Esophagus muscularis mucosa (tissue), 4 donors: ENCODE measurements around the gene RERE. TPM values are rescaled to one million over a fixed set of nuclear protein-coding genes. Genes with fewer than 3 reads are reported as not detected.

Experiments used
- DNase-seq: peaks from one replicate; pipeline ENCODE4 v3.0.0-alpha.2; 2017; ENCODE audit errors: extremely low spot score
- H3K27ac ChIP-seq, 4 donors: fragments of 200-600 bp; sonication (generic); replicated peaks in 1 of 4; 1 replicate in 3 of 4; 2 replicates in 1 of 4; pipeline ENCODE4 v1.5.1; 2016 to 2019; ENCODE audit warnings: mild to moderate bottlenecking in 1 of 4
- H3K27me3 ChIP-seq, 4 donors: fragments of 200-600 bp; sonication (generic); one replicate each; pipeline versions ENCODE4 v1.5.1 to v1.6.0; 2016 to 2019
- H3K36me3 ChIP-seq, 4 donors: fragments of 200-600 bp; sonication (generic); one replicate each; pipeline ENCODE4 v1.5.1; 2016 to 2019
- H3K4me1 ChIP-seq, 4 donors: fragments of 200-600 bp; sonication (generic); one replicate each; pipeline ENCODE4 v1.5.1; 2016 to 2019
- H3K4me3 ChIP-seq, 4 donors: fragments of 200-600 bp; sonication (generic); 1 replicate in 2 of 4; 2 replicates in 2 of 4; pipeline ENCODE4 v1.5.1; 2016 to 2019; ENCODE audit warnings: mild to moderate bottlenecking in 4 of 4, moderate library complexity in 1 of 4
- H3K9me3 ChIP-seq, 4 donors: fragments of 200-600 bp; sonication (generic); 1 replicate in 3 of 4; 2 replicates in 1 of 4; pipeline ENCODE4 v1.5.1; 2016 to 2019
- EP300 ChIP-seq: sonication (generic); formaldehyde crosslinking; IDR thresholded peaks from one replicate; pipeline ENCODE4 v1.6.1; 2017; ENCODE audit warnings: antibody characterized with exemption
- POLR2A ChIP-seq: fragments of 450-650 bp; IDR thresholded peaks from one replicate; pipeline ENCODE4 v1.6.1; 2017; ENCODE audit warnings: antibody characterized with exemption, moderate library complexity, mild to moderate bottlenecking, low read depth
- POLR2AphosphoS5 ChIP-seq, 2 donors: sonication (generic); formaldehyde crosslinking; IDR thresholded peaks; one replicate each; pipeline ENCODE4 v1.6.1; 2017; ENCODE audit warnings: antibody characterized with exemption in 2 of 2
- WGBS: methylation state at CpG from one replicate; pipeline ENCODE4 v1.1.5; 2018; 5-methylcytosine and 5-hydroxymethylcytosine counted together
- intact Hi-C: fragments of 100-400 bp; cut with DNase I; formaldehyde crosslinking; loops from one replicate; pipeline ENCODE4 v1.15.1; 2023
- total RNA-seq, 4 donors: library from RNA; depleted of rRNA; stranded (reverse); fragments of >200 nt; gene quantifications; one replicate each; pipeline versions ENCODE4 v1.1.0 to v1.2.1, GENCODE V29; 2016
- TF ChIP-seq, protein P1 (sequence below), 3 experiments: fragments of 200-600 bp in 2 of 3; fragments of 450-650 bp in 1 of 3; sonication (generic) in 2 of 3; IDR thresholded peaks; one replicate each; pipeline ENCODE4 v1.5.1; 2017 to 2019; ENCODE audit warnings: antibody characterized with exemption in 3 of 3, mild to moderate bottlenecking in 2 of 3, moderate library complexity in 1 of 3

Gene RERE
- total RNA-seq, 4 donors from 2014 or later, result 133 to 212 (median 168) TPM

DNA sequence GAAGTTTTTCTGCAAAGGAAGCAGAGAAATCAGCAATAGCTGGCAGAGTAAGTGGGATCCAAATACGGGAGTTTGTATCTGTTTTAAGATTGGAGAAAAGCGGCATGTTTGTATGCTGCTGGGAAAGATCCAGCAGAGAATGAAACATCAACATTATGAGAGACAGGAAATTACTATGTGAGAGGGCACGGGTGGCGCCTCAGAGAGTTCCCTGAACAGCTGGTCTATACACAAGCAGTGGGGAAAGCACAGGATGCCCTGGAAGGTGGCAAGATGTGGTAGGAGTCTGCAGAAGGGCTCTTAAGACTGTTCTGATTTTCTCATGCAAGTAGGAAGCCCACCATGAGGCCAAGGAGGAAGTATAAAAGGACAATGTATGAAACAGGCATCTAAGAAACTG, 130.4 kb downstream of the RERE start:
- 10% methylated on average over 4 of the region's 4 CpGs for WGBS
- intact Hi-C loops, result no loop called here
- Histone ChIP-seq H3K36me3 (no peaks in the 10 kb centered on the region), H3K27me3 (no peaks in the 10 kb centered on the region), H3K9me3 (no peaks in the 10 kb centered on the region), H3K27ac (peak overlapping the region; percentile 53 to 67 (median 61)), H3K4me3 (peak overlapping the region in 1 of 4 donors; percentile 13), H3K4me1 (peaks cover 12 to 62% (median 45%) of the 10 kb centered on the region in 4 donors)
- DNase-seq, result no peak
- TF ChIP-seq POLR2A (no peak), POLR2AphosphoS5 (IDR thresholded peaks at IDR 0.05) (no peak), EP300 (no peak)
- TF ChIP-seq, protein P1, sequence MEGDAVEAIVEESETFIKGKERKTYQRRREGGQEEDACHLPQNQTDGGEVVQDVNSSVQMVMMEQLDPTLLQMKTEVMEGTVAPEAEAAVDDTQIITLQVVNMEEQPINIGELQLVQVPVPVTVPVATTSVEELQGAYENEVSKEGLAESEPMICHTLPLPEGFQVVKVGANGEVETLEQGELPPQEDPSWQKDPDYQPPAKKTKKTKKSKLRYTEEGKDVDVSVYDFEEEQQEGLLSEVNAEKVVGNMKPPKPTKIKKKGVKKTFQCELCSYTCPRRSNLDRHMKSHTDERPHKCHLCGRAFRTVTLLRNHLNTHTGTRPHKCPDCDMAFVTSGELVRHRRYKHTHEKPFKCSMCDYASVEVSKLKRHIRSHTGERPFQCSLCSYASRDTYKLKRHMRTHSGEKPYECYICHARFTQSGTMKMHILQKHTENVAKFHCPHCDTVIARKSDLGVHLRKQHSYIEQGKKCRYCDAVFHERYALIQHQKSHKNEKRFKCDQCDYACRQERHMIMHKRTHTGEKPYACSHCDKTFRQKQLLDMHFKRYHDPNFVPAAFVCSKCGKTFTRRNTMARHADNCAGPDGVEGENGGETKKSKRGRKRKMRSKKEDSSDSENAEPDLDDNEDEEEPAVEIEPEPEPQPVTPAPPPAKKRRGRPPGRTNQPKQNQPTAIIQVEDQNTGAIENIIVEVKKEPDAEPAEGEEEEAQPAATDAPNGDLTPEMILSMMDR (IDR thresholded peaks at IDR 0.05), result no peak

GRCh38 chr1:8685463-8685862, 132.0 kb downstream of the RERE start:
- Histone ChIP-seq H3K9me3 (no peaks in the 10 kb centered on the region), H3K36me3 (no peaks in the 10 kb centered on the region), H3K27ac (no peak overlapping the region), H3K4me3 (no peak overlapping the region), H3K27me3 (no peaks in the 10 kb centered on the region), H3K4me1 (peaks cover 18 to 71% (median 51%) of the 10 kb centered on the region in 4 donors)
- DNase-seq, result no peak
- 90% methylated on average over 8 of the region's 8 CpGs for WGBS
- TF ChIP-seq POLR2A (no peak), EP300 (no peak), POLR2AphosphoS5 (IDR thresholded peaks at IDR 0.05) (no peak)
- TF ChIP-seq, protein P1 (IDR thresholded peaks at IDR 0.05), result no peak
- intact Hi-C loops, result no loop called here

DNA sequence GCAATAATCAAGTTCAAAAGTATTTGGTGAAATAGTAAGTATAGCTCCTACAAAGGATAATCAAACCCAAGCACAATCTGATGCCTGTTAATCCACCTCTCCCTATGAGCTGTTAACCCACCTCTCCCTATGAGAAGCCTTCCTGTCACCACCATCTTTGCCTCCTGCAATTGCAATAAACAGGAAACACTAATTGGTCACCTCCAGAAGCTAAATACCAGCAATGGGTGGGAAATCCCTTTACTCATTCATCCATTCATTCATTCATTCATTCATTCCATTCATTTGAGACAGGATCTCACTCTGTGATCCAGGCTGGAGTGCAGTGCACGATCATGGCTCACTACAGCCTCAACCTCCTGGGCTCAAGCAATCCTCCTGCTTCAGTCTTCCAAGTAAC, 132.8 kb downstream of the RERE start:
- DNase-seq, result no peak
- H3K36me3 ChIP-seq, result no peaks in the 10 kb centered on the region
- H3K9me3 ChIP-seq, result no peaks in the 10 kb centered on the region
- WGBS, result 86% methylated on average over 1 of the region's 1 CpG
- H3K27ac ChIP-seq, result no peak overlapping the region
- H3K27me3 ChIP-seq, result no peaks in the 10 kb centered on the region
- H3K4me1 ChIP-seq, result peaks cover 24 to 80% (median 58%) of the 10 kb centered on the region in 4 donors
- no peak overlapping the region for H3K4me3 ChIP-seq
- TF ChIP-seq, protein P1 (IDR thresholded peaks at IDR 0.05), result no peak
- TF ChIP-seq EP300, result no peak
- TF ChIP-seq POLR2AphosphoS5 (IDR thresholded peaks at IDR 0.05), result no peak
- TF ChIP-seq POLR2A, result no peak
- intact Hi-C loops, result no loop called here

GRCh38 chr1:8682573-8682972, 134.9 kb downstream of the RERE start:
- no peaks in the 10 kb centered on the region for H3K9me3 ChIP-seq
- 88% methylated on average over 4 of the region's 4 CpGs for WGBS
- DNase-seq, result no peak
- H3K27ac ChIP-seq, result no peak overlapping the region
- no peak overlapping the region for H3K4me3 ChIP-seq
- no peaks in the 10 kb centered on the region for H3K36me3 ChIP-seq
- TF ChIP-seq POLR2A (no peak), EP300 (no peak), POLR2AphosphoS5 (IDR thresholded peaks at IDR 0.05) (no peak)
- TF ChIP-seq, protein P1 (IDR thresholded peaks at IDR 0.05), result no peak
- no peaks in the 10 kb centered on the region for H3K27me3 ChIP-seq
- H3K4me1 ChIP-seq, result peaks cover 30 to 70% (median 56%) of the 10 kb centered on the region in 4 donors
- intact Hi-C loops, result no loop called here

DNA sequence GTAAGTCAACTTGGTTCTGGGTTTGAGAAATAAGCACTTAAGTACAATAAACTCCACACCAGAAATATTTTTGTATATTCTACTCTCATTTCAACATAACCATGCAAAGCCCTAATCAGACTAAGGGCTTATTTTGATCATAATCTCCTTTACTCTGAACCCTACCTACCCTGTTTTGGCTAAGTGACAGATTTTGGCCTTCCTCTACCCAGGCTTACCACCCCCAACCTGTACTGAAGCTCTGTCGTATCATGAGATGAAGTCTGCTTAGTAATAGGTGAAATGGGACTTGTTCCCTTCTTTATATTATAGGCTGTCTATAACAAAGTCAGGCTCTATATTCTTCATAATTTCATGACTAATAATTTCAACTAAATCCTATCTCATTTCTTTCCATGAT, 135.5 kb downstream of the RERE start:
- Histone ChIP-seq H3K27me3 (no peaks in the 10 kb centered on the region), H3K27ac (peak overlapping the region in 1 of 4 donors; percentile 66), H3K9me3 (no peaks in the 10 kb centered on the region), H3K4me1 (peaks cover 23 to 64% (median 49%) of the 10 kb centered on the region in 4 donors), H3K4me3 (no peak overlapping the region), H3K36me3 (no peaks in the 10 kb centered on the region)
- no peak for DNase-seq
- intact Hi-C loops, result no loop called here
- TF ChIP-seq EP300 (no peak), POLR2AphosphoS5 (IDR thresholded peaks at IDR 0.05) (no peak), POLR2A (no peak)
- TF ChIP-seq, protein P1 (IDR thresholded peaks at IDR 0.05), result no peak
- WGBS, result 90% methylated on average over 1 of the region's 1 CpG
